HFFc6 (cell line): Measurements from ENCODE around the gene ANTXR1. TPM values are rescaled to one million over a fixed set of nuclear protein-coding genes. Genes with fewer than 3 reads are reported as not detected.
"Not testable (repeated sequence)": the region's sequence is repeated elsewhere in the genome, so short reads cannot be mapped to it uniquely, and the experiment has no call there.

Experiments used
- DNase-seq: peaks from one replicate; pipeline ENCODE4 v3.0.0-alpha.2; 2018
- H3K27ac Mint-ChIP-seq: 2 replicates; pipeline ENCODE4 v1.8.0; 2020; ENCODE audit warnings: mild to moderate bottlenecking, mixed read lengths
- H3K27me3 Mint-ChIP-seq: 2 replicates; pipeline ENCODE4 v1.8.0; 2021; ENCODE audit warnings: mild to moderate bottlenecking, moderate library complexity, mixed read lengths; ENCODE audit not compliant: insufficient read depth
- H3K36me3 Mint-ChIP-seq: 2 replicates; pipeline ENCODE4 v1.8.0; 2021; ENCODE audit warnings: low read depth, mixed read lengths
- H3K4me1 Mint-ChIP-seq: 2 replicates; pipeline ENCODE4 v1.8.0; 2020; ENCODE audit warnings: low read depth, mixed read lengths
- H3K4me3 Mint-ChIP-seq: 2 replicates; pipeline ENCODE4 v1.8.0; 2020; ENCODE audit warnings: mild to moderate bottlenecking, moderate library complexity, mixed read lengths
- H3K9me3 Mint-ChIP-seq: 2 replicates; pipeline ENCODE4 v1.8.0; 2020; ENCODE audit warnings: mild to moderate bottlenecking, mixed read lengths
- CTCF ChIP-seq: fragments of 200-600 bp; sonication (generic); IDR thresholded peaks from 2 replicates; pipeline ENCODE4 v1.5.0; 2021; ENCODE audit warnings: antibody characterized with exemption, mild to moderate bottlenecking
- total RNA-seq, 6 experiments: library from RNA; stranded (reverse); fragmentation: NEBNext Ultra II Directional; extraction: Animal tissue kit (Norgen Biotek cat#: 25700); gene quantifications; 2 replicates in 1 of 6; 3 replicates in 5 of 6; pipeline ENCODE4 v1.2.3, GENCODE V29; 2021

Gene ANTXR1
- total RNA-seq, 6 experiments from 2014 or later, result 98.0 to 137 (median 124) TPM

- Mint-ChIP-seq H3K27me3 (peaks cover 2% of the 10 kb centered on the region; the same call in 1 of the 2 replicates), H3K4me3 (no peak overlapping the region), H3K27ac (no peak overlapping the region), H3K36me3 (peaks cover 21% of the 10 kb centered on the region), H3K4me1 (peaks cover 70% of the 10 kb centered on the region), H3K9me3 (no peaks in the 10 kb centered on the region)
- TF ChIP-seq CTCF, result no peak
- no peak for DNase-seq
Observed at GRCh38 chr2:69171897-69172525, 159.0 kb downstream of the ANTXR1 start.

GRCh38 chr2:69173706-69174105, 160.7 kb downstream of the ANTXR1 start:
- DNase-seq, result no peak

GRCh38 chr2:69174211-69174610, 161.2 kb downstream of the ANTXR1 start:
- H3K9me3 Mint-ChIP-seq, H3K27me3 Mint-ChIP-seq, DNase-seq, H3K4me3 Mint-ChIP-seq: not testable (repeated sequence)
- Mint-ChIP-seq H3K4me1 (peaks cover 71% of the 10 kb centered on the region), H3K36me3 (peaks cover 29% of the 10 kb centered on the region), H3K27ac (peak overlapping the region; percentile 20; the same call in 1 of the 2 replicates)

More at GRCh38 chr2:69173706-69174105, 160.7 kb downstream of the ANTXR1 start:
- TF ChIP-seq CTCF, result no peak
- H3K4me1 Mint-ChIP-seq, result peaks cover 76% of the 10 kb centered on the region
- no peaks in the 10 kb centered on the region for H3K9me3 Mint-ChIP-seq
- no peak overlapping the region for H3K4me3 Mint-ChIP-seq
- no peak overlapping the region for H3K27ac Mint-ChIP-seq
- H3K27me3 Mint-ChIP-seq, result peaks cover 6% of the 10 kb centered on the region
- peaks cover 29% of the 10 kb centered on the region for H3K36me3 Mint-ChIP-seq

GRCh38 chr2:69175790-69176715, 163.1 kb downstream of the ANTXR1 start:
- Mint-ChIP-seq H3K27ac (0 out of 2 replicates have a peak overlapping the region, but pooled peaks have one; percentile 98), H3K4me1 (peaks cover 60% of the 10 kb centered on the region), H3K9me3 (no peaks in the 10 kb centered on the region), H3K36me3 (peaks cover 31% of the 10 kb centered on the region), H3K27me3 (peaks cover 6% of the 10 kb centered on the region), H3K4me3 (no peak overlapping the region)
- TF ChIP-seq CTCF, result no peak
- no peak for DNase-seq

- Mint-ChIP-seq H3K9me3 (no peaks in the 10 kb centered on the region), H3K4me3 (peak overlapping the region; percentile 78), H3K27me3 (peaks cover 6% of the 10 kb centered on the region), H3K36me3 (peaks cover 39% of the 10 kb centered on the region), H3K27ac (peak overlapping the region; percentile 98), H3K4me1 (peaks cover 48% of the 10 kb centered on the region)
- DNase-seq, result peak; percentile 73
- TF ChIP-seq CTCF, result no peak
Observed at GRCh38 chr2:69177063-69177771, 164.2 kb downstream of the ANTXR1 start.
